Measurements from ENCODE around the gene LNPK.
"Not testable (repeated sequence)": the region's sequence is repeated elsewhere in the genome, so short reads cannot be mapped to it uniquely, and the experiment has no call there.

Gene LNPK

DNA sequence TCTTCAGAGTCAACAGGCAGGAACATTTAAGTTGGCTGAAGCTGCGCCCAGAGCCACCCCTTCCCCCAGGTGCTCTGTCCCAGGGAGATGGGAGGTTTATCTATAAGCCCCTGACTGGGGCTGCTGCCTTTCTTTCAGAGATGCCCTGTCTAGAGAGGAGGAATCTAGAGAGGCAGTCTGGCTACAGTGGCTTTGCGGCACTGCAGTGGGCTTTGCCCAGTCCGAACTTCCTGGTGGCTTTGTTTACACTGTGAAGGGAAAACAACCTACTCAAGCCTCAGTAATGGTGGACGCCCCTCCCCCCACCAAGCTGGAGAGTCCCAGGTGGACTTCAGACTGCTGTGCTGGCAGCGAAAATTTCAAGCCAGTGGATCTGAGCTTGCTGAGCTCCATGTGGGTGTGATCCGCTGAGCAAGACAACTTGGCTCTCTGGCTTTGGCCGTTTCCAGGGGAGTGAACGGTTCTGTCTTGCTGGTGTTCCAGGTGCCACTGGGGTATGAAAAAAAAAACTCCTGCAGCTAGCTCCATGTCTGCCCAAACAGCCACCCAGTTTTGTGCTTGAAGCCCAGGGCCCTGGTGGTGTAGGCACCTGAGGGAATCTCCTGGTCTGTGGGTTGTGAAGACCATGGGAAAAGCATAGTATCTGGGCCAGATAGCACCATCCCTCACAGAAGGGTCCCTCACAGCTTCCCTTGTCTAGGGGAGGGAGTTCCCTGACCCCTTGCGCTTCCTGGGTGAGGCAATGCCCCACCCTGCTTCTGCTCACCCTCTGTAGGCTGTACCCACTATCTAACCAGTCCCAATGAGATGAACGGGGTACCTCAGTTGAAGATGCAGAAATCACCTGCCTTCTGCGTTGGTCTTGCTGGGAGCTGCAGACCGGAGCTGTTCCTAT lies 88.0 kb downstream of the LNPK start:
- DNase-seq (ENCODE audit: low read depth in 2 of 3, low spot score in 2 of 3), result not testable (repeated sequence)

DNA sequence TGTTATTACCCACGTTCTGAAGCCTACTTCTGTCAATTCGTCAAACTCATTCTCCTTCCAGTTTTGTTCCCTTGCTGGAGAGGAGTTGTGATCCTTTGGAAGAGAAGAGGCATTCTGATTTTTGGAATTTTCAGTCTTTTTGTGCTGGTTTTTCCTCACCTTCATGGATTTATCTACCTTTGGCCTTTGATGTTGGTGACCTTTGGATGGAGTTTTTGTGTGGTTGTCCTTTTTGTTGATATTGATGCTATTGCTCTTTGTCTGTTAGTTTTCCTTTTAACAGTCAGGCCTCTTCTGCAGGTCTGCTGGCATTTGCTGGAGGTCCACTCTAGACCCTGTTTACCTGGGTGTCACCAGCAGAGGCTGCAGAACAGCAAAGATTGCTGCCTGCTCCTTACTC lies 88.8 kb downstream of the LNPK start:
- DNase-seq (ENCODE audit: low read depth in 2 of 3, low spot score in 2 of 3), result not testable (repeated sequence)

DNA sequence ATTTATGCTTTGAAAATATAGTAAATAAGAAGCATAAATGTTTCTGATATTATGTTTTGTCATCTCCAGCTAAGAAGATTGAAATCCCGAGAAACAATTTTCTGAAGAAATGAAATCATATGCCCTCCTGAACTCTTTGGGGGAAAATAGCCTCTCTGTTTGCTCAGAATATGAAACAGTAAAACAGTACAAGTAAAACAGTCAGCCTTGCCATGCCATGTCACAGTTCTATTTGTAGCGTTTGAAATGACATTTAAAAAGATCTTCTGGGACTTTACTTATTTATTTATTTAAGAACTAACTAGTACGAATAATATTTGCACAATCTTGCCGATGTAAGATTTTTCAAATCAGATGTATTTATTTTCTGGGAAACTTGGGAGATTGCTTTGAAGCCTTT lies 98.0 kb downstream of the LNPK start:
- DNase-seq (ENCODE audit: low read depth in 2 of 3, low spot score in 2 of 3), result no peak

DNA sequence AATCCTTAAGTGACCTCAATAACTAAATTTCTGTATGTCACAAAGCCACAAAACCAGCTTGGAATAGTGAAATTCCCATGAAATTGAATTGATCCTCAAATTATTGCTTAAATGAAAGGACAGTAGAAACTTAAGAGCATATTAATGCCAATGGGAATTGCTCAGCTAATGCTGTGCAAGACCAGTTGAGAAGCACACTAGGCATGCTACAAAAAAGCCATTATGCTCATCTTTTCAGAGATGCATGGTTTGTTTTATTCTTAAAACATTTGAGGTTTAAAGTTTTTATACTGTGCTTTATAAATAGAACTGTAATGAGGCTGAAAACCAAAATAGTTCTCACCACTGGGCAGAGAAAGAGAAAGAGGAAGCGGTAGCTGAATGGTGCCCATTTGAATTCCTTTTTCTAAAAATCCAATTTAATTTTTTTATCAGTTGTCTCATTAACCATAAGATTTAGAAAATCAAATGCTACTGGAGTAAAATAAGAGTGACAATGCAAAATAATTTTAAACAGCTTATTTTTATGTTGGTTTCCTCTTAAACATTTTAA lies 98.6 kb downstream of the LNPK start:
- DNase-seq (ENCODE audit: low read depth in 2 of 3, low spot score in 2 of 3), result no peak

DNA sequence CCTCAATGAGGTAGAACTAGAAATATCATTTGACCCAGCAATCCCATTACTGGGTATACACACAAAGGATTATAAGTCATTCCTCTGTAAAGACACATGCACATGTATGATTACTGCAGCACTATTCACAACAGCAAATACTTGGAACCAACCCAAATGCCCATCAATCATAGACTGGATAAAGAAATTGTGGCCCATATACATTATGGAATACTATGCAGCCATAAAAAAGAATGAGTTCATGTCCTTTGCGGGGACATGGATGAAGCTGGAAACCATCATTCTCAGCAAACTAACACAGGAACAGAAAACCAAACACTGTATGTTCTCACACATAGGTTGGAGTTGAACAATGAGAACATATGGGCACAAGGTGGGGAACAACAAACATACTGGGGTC lies 106.1 kb downstream of the LNPK start:
- not testable (repeated sequence) for DNase-seq (ENCODE audit: low read depth in 2 of 3, low spot score in 2 of 3)

DNA sequence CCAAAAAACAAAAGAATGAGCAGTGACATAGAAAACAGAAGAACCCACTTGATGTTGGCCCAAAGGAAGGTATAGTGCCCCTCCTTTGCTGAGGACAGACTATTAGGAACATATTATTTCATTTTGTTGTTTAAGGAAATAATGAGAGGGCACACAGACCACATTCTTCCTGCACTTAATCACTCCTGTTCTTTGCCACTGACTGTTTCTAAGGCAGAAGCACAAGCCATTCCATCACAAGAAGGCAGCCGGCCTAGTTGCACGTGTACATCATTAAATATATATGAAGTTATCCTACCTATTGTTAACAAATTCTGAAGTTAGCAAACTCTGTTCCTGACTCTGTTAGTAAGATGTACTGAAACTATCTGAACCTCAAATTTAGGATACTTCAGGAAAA lies 110.0 kb downstream of the LNPK start:
- no peak for DNase-seq (ENCODE audit: low read depth in 2 of 3, low spot score in 2 of 3)

DNA sequence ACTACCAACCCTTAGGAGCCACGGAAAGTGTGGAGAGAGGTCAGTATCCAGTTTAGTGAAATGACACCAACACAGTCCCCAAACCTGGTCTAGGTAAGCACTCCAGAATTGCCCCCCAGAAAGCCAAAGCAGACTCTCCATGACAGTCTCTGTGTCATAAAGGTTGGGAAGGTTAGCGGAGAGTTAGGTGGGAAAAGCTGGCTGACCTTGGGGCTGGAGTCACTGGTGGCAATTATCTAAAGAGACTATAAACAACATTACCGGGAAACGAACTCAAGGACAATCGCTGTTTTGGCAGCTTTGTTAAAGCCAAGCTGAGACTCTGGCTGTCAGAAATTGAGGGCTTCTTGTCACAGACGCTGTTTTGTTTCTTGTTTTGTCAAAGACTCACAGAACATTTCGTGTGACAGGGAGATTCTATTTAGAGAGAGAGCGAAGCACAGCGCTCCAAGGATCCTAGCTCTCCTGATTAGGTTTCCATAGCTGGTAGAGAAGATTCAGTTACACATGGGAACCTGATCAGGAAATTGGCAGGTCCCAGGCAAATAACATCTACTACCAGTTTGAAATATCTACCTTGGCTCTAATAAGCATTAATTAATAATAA lies 111.3 kb downstream of the LNPK start:
- DNase-seq (ENCODE audit: low read depth in 2 of 3, low spot score in 2 of 3), result no peak

DNA sequence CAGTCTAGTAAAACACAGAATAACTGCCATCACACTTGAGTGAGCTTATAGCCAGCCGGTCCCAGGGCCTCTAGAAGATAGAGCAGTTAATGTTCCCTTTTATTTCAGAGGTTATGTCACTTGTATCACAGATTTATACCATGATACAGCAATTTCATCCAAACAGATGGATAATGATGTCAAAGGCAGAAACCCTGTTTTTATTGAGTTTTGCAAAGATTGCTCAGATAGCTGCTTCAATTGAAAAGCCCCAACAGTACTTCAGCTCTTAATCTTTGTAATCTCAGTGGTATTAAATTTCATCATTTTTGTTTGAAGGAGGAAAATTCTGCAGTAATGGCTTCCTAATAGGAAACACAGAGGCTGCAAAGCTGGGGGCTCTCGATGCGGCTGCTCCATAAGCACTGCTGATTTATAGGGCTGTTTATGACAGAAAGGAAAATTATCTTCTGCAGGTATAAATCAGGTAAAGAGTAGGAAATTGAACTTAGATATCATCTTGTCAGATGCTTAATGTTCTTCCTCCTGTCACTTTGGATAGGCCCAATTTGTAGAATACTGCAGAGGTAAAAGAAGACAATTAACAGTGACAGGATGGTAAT lies 112.3 kb downstream of the LNPK start:
- DNase-seq (ENCODE audit: low read depth in 2 of 3, low spot score in 2 of 3), result no peak

DNA sequence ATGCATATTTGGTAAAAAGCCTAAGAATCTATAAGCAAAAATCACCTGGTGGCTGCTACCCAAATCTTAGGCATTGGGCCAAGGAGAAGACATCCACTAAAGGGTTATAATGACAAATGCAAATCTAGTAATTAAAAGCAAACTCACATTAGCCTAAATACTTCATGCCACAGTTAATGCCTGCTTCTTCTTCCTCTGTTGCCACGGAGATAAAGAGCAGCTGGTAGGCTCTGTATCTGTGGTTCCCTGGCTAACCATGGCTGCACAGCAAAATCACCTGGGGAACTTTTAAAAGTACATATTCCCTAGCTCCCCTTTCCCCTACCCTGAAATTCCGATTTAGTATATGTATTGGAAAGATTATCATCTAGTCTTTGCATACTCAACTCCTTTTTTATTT lies 114.3 kb downstream of the LNPK start:
- no peak for DNase-seq (ENCODE audit: low read depth in 2 of 3, low spot score in 2 of 3)

DNA sequence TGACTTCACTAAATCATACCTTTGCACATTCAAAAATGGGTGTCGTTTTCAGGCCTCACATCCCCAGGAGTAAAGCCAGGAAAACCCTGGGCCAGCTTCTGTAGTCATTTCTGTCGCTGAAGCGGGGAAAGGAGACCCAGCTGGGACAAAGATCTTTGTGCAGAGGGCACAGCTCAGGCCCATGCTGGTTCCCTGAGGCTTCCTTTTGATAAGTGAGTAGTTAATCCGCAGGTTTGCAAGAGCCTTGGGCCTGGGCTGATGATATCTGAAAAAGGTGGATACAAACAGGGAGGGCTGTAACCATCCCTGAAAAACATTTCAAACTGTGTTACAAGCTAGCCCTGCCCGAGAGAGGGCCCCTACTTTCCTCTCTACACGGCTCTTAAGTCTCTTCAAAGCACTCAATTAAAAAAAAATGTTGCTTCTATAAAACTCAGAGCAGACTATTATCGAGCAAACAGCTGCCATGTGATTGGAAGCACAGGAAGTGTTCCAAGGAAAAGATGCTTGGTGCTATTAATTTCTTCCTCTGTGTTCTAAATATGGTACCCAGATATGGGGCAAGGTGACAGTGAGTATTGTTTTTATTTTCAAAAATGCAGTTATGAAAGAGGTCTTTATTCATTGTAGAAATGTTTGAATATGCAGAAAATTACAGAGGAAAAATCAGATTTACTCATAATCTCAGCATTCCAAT lies 117.2 kb downstream of the LNPK start:
- DNase-seq (ENCODE audit: low read depth in 2 of 3, low spot score in 2 of 3), result no peak

DNA sequence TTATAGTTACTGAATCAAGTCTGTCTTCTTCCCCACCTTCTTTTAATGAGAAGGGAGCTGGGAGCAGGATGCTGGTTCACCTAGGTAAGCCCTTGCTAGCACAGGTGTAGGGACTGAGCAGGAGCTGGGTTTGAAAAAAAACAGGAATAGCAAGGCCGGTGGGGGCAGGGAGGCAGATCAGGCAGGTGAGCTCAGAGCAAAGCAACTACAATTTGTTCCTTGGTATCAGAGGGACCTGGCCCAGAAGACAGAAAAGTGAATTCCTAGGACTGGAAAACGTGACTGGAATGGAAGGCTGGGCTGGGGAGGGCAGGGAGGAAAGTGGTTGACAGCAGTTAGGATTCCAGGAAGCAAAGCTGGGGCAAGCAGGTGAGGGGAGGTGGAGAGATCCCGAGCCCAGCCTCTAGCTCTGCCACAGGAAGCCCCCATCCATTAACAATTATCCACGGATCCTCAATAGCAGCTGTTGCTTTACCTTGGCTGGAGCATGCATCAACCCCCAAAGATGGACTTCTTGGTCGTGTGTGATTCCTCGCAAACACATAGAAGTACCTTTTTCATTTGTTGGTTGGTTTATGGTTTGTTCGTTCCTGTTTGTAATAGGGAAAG lies 118.4 kb downstream of the LNPK start:
- DNase-seq (ENCODE audit: low read depth in 2 of 3, low spot score in 2 of 3), result no peak

DNA sequence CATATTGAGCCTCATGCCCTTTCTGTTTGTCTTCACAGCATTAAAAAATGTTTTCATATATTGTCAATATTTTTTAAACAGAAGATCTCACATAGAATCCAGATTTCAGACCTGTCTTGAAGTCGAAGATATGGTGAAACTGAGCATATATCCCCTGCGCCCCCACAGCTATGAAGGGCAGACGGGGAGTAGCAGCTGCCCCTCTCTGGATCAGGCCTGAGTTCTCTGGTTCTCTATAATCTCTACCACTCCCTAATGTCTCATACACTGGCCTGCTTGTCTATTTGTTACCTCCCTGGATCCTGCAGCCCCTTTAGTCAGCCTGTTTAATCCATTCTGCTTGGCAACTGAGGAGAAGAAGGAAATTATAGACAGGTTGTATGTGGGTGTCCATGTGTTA lies 122.4 kb downstream of the LNPK start:
- no peak for DNase-seq (ENCODE audit: low read depth in 2 of 3, low spot score in 2 of 3)

DNA sequence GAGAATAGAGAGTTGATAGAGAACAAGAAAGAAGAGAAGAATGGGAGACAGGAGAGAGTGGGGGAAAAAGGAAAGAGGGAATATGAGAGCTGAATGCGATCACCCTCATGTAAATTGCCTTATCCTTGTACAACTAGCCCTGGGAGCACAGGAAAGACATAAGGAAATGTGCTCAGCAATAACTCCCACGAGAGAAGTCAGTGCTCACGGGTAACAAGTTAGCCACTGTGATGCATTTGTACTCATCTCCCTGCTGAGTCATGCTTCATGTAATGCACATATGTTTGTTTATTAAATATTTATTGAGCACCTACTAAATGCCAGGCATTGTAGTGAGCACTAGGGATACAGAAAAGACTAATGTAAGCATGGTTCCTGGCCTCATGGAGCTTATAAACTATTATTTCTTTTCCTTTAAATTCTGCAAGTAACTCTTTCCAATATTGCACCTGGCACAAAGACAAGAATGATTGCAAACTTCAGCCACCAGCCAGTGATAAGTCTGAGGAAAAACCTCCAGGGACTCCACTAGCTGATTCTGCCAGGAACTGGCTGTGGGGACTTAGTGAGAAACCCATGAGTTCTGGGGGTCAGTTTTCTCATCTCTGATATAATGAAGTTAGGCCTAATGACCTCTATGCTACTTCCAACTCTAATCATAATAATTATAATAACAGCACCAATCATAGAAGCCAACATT lies 124.1 kb downstream of the LNPK start:
- DNase-seq (ENCODE audit: low read depth in 2 of 3, low spot score in 2 of 3), result no peak

DNA sequence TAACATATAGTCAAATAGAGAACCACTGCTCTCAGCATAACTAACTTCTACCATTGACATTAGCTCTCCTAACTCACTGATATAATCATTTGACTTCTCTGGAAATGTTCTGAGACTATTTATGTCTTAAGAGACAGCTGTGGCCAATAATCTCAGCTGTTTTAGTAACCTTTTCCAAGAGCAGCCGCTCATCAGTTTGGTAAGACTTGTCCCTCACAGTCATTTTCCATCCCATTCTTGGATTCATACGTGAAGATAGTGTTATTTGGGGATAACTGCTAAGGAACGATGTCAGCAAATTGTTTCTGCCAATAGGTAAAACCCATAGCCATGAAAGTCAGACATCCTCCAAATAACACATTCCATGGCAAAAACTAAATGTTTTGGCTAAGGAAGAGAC lies 127.8 kb downstream of the LNPK start:
- no peak for DNase-seq (ENCODE audit: low read depth in 2 of 3, low spot score in 2 of 3)
